Measurements from ENCODE around the gene BTNL8. TPM values are rescaled to one million over a fixed set of nuclear protein-coding genes. Genes with fewer than 3 reads are reported as not detected.

The BTNL8 gene
- total and polyA plus RNA-seq, 2 donors from 2014 or later = 0.19 to 1.2 TPM

DNA sequence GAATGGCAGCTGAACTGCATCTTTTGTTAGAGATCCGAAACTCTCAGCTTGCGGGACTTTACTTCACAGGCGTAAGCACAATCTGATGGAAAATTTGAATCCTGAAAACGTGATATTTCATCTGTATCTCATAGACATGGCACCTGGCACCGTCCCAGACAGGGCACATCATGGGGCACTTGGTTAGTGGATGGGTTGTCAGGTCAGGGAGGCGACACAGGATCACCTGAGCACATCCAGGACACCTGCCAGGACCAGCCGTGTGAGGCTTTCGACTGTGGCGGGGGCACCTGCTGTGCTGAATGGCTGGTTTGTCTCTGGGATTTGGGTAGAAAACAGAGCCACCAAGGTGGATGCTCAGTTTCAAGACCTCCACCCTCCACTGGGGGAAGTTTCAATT, 26.5 kb upstream of the BTNL8 start:
- intact Hi-C loops (cut with DNase I) = no loop called here

GRCh38 chr5:180873615-180874520, 25.1 kb upstream of the BTNL8 start:
- H3K4me1 ChIP-seq (ENCODE audit: control insufficient read depth in 2 of 3, insufficient read depth in 2 of 3, low read depth in 1 of 3, low read length in 3 of 3) = no peaks in the 10 kb centered on the region
- H3K4me3 ChIP-seq (ENCODE audit: low read length in 3 of 3) = no peak overlapping the region
- TF ChIP-seq, protein P1, sequence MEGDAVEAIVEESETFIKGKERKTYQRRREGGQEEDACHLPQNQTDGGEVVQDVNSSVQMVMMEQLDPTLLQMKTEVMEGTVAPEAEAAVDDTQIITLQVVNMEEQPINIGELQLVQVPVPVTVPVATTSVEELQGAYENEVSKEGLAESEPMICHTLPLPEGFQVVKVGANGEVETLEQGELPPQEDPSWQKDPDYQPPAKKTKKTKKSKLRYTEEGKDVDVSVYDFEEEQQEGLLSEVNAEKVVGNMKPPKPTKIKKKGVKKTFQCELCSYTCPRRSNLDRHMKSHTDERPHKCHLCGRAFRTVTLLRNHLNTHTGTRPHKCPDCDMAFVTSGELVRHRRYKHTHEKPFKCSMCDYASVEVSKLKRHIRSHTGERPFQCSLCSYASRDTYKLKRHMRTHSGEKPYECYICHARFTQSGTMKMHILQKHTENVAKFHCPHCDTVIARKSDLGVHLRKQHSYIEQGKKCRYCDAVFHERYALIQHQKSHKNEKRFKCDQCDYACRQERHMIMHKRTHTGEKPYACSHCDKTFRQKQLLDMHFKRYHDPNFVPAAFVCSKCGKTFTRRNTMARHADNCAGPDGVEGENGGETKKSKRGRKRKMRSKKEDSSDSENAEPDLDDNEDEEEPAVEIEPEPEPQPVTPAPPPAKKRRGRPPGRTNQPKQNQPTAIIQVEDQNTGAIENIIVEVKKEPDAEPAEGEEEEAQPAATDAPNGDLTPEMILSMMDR (IDR thresholded peaks at IDR 0.05; ENCODE audit: borderline replicate concordance, extremely low read depth, insufficient read depth) = no peak
- DNase-seq (no peak), FAIRE-seq (no peak)
- H3K27me3 ChIP-seq (ENCODE audit: control insufficient read depth, insufficient read depth, low read length) = no peaks in the 10 kb centered on the region
- intact Hi-C loops (cut with DNase I) = no loop called here
- H3K9ac ChIP-seq (ENCODE audit: low read length in 3 of 3) = no peak overlapping the region
- no peaks in the 10 kb centered on the region for H3K9me3 ChIP-seq (ENCODE audit: control insufficient read depth in 2 of 3, insufficient read depth in 1 of 3, low read length in 3 of 3)
- no peak overlapping the region for H3K27ac ChIP-seq (ENCODE audit: low read depth in 2 of 2, low read length in 2 of 2)
- no peaks in the 10 kb centered on the region for H3K36me3 ChIP-seq (ENCODE audit: control insufficient read depth in 2 of 3, insufficient read depth in 3 of 3, low read length in 3 of 3)

More for the DNA sequence above, 26.5 kb upstream of the BTNL8 start:
- no peak for FAIRE-seq
- no peak overlapping the region for H3K27ac ChIP-seq (ENCODE audit: low read depth in 2 of 2, low read length in 2 of 2)
- H3K36me3 ChIP-seq (ENCODE audit: control insufficient read depth in 2 of 3, insufficient read depth in 3 of 3, low read length in 3 of 3) = no peaks in the 10 kb centered on the region
- H3K27me3 ChIP-seq (ENCODE audit: control insufficient read depth, insufficient read depth, low read length) = no peaks in the 10 kb centered on the region
- DNase-seq = no peak
- TF ChIP-seq, protein P1 (IDR thresholded peaks at IDR 0.05; ENCODE audit: borderline replicate concordance, extremely low read depth, insufficient read depth) = no peak
- no peaks in the 10 kb centered on the region for H3K4me1 ChIP-seq (ENCODE audit: control insufficient read depth in 2 of 3, insufficient read depth in 2 of 3, low read depth in 1 of 3, low read length in 3 of 3)
- no peak overlapping the region for H3K9ac ChIP-seq (ENCODE audit: low read length in 3 of 3)
- H3K4me3 ChIP-seq (ENCODE audit: low read length in 3 of 3) = no peak overlapping the region
- H3K9me3 ChIP-seq (ENCODE audit: control insufficient read depth in 2 of 3, insufficient read depth in 1 of 3, low read length in 3 of 3) = no peaks in the 10 kb centered on the region

DNA sequence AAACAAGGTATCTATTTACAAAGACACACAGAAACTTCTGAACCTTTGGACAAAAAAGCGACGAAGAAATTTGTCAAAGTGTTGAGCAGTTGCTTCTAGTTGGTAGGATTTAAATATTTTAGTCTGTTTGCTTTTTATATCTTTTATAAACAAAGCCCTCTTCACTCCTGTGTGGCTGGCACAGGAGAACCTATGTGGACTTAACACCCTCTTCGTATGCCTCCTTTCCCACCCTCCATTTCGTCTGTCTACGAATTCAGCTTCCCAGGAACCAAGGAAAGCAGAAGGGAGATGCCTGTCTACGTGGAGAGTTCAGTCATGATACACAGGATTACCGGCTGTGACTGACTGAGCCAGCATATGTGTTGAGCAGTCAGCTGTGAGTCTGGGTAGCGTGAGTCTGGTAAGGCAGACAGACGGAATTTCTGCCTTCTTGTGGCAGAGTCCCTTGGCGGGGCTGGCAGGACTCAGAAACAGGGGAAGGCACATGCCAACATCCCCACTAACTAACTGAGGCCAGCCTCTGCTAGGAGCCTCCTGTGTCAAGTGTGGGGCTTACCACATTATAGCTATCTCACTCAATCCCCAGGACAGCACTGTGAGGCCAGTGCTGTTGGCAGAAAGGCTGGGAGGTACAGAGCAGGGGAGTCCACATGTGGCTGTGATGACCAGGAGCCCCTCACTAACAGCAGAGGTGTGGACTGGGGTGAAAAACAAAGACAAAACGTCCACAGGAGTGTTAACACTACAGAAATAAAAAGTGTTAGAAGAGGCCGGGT, 24.0 kb upstream of the BTNL8 start:
- intact Hi-C loops (cut with DNase I) = no loop called here
- no peak for FAIRE-seq
- H3K4me3 ChIP-seq (ENCODE audit: low read length in 3 of 3) = no peak overlapping the region

More for the DNA sequence above, 24.0 kb upstream of the BTNL8 start:
- TF ChIP-seq, protein P1 (IDR thresholded peaks at IDR 0.05; ENCODE audit: borderline replicate concordance, extremely low read depth, insufficient read depth) = no peak
- H3K27me3 ChIP-seq (ENCODE audit: control insufficient read depth, insufficient read depth, low read length) = no peaks in the 10 kb centered on the region
- no peaks in the 10 kb centered on the region for H3K36me3 ChIP-seq (ENCODE audit: control insufficient read depth in 2 of 3, insufficient read depth in 3 of 3, low read length in 3 of 3)
- no peaks in the 10 kb centered on the region for H3K9me3 ChIP-seq (ENCODE audit: control insufficient read depth in 2 of 3, insufficient read depth in 1 of 3, low read length in 3 of 3)
- no peak overlapping the region for H3K27ac ChIP-seq (ENCODE audit: low read depth in 2 of 2, low read length in 2 of 2)
- DNase-seq = no peak
- H3K9ac ChIP-seq (ENCODE audit: low read length in 3 of 3) = no peak overlapping the region
- H3K4me1 ChIP-seq (ENCODE audit: control insufficient read depth in 2 of 3, insufficient read depth in 2 of 3, low read depth in 1 of 3, low read length in 3 of 3) = no peaks in the 10 kb centered on the region

Data from kidney (tissue), 14 donors.